Measurements from ENCODE around the gene WIPF2.

DNA sequence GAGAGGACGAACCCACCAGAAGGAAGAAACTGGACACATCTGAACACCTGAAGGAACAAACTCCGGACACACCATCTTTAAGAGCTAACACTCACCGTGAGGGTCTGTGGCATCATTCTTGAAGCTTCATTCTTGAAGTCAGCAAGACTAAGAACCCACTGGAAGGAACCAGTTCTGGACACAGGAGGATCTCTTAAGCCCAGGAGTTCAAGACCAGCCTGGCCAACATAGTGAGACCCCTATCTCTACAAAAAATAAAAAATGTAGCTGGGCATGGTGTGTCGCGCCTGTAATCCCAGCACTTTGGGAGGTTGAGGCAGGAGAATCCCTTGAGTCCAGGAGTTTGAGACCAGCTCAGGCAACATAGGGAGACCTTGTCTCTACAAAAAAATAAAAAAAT lies 20.5 kb upstream of the WIPF2 start:
- TF ChIP-seq POLR2A (IDR thresholded peaks at IDR 0.05) = no peak
- TF ChIP-seq, protein P1, sequence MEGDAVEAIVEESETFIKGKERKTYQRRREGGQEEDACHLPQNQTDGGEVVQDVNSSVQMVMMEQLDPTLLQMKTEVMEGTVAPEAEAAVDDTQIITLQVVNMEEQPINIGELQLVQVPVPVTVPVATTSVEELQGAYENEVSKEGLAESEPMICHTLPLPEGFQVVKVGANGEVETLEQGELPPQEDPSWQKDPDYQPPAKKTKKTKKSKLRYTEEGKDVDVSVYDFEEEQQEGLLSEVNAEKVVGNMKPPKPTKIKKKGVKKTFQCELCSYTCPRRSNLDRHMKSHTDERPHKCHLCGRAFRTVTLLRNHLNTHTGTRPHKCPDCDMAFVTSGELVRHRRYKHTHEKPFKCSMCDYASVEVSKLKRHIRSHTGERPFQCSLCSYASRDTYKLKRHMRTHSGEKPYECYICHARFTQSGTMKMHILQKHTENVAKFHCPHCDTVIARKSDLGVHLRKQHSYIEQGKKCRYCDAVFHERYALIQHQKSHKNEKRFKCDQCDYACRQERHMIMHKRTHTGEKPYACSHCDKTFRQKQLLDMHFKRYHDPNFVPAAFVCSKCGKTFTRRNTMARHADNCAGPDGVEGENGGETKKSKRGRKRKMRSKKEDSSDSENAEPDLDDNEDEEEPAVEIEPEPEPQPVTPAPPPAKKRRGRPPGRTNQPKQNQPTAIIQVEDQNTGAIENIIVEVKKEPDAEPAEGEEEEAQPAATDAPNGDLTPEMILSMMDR (IDR thresholded peaks at IDR 0.05) = no peak

Measured in adrenal gland (tissue), 5 donors.